T-helper 2 cell treated with Interferon-gamma antibody and Interleukin-4, amounts not matched to agents 100 ng/mL and 5 ng/mL, for 36 hours (primary cell): ENCODE measurements around the gene KDF1. TPM values are rescaled to one million over a fixed set of nuclear protein-coding genes. Genes with fewer than 3 reads are reported as not detected.
"Not testable (repeated sequence)": the region's sequence is repeated elsewhere in the genome, so short reads cannot be mapped to it uniquely, and the experiment has no call there.

Experiments used
- intact Hi-C: fragments of 100-400 bp; cut with micrococcal nuclease; formaldehyde crosslinking; loops from one replicate; pipeline ENCODE4 v1.15.1; 2023
- total RNA-seq: library from RNA; stranded (reverse); gene quantifications from 2 replicates; pipeline ENCODE4 v1.2.3, GENCODE V29; 2022

Gene KDF1
- total RNA-seq, 1 donor from 2014 or later, result not detected

DNA sequence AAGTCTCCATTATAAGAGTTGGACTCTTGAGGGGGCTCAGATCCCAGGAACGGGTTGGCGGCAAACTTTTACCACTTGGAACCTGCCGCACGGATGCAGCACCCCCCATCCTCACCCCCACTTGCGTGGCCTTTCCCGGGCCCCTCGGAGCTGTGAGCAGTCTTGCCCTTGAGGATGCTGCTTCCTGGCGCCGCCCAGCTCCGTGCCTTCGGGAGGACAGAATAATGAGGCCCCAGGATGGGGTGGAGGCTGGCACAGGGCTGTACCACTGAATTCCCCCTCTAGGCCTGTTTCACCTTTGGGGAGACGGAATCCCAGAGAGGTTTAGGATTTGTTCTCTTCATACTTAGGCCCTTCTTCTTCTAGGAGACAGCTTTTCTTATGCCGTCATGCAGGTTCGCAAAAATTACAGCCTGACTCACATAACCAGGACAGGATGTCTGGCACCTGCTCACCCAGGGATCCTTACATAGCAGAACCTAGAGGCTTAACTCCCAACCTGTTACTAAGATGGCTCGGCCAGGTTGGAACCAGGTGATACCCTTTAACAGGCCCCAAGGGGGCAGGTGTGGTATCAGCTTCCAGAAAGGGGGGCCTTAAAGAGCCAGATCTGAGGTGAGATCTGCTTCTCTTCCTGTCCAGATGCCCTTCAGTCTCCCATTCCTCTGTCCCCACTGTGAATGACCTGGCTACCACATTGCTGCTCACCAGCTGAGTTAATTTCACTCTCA lies 34.7 kb upstream of the KDF1 start:
- intact Hi-C loops, result no loop called here

DNA sequence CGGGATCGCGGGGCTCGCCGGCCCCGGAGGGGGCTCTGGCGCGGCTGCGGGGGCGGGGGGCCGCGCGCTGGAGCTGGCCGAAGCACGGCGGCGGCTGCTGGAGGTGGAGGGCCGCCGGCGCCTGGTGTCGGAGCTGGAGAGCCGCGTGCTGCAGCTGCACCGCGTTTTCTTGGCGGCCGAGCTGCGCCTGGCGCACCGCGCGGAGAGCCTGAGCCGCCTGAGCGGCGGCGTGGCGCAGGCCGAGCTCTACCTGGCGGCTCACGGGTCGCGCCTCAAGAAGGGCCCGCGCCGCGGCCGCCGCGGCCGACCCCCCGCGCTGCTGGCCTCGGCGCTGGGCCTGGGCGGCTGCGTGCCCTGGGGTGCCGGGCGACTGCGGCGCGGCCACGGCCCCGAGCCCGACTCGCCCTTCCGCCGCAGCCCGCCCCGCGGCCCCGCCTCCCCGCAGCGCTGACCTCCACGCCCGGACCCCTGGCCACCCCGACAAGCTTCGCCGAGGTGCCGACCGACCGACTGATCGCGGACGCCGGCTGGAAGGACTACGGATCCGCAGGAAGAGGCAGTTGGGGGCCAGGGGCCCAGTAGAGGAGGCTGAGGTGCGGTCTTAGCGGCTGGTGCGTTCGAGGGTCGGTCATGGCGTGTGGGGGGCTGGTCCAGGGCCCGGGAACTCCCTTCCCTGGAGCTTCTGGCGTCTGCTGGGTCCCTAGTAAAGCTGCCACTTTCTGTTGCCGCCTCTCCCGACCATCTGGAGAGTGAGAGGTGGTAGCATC lies 33.9 kb upstream of the KDF1 start:
- intact Hi-C loops, result no loop called here

DNA sequence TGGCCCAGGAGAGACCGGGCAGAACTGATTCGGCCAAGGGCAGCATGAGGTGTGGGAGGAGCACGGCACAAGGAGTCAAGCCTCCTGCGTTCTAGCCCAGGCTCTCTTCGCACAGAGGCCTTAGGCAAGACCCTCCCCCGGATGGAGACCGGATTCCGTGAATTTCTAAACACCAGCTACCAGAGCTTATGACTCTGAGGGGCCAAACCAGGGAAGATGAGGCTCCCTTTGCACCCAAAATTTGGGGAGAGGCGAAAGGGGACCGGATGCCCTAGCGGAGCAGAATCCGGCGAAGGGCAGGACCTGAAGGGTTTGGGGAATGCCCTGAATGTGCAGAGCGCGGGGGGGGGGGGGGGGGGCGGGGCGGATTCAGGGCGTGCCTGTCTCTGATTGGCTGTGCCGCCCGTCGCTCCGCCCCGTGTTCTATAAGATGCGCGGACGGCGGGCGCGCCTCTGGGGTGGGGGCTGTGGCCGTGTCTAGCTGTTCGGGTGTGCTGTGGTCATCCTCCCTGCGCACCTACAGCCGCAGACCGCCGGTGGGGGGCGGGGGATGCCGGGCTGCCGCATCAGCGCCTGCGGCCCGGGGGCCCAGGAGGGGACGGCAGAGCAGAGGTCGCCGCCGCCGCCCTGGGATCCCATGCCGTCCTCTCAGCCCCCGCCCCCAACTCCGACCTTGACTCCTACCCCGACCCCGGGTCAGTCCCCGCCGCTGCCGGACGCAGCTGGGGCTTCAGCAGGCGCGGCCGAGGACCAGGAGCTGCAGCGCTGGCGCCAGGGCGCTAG lies 33.2 kb upstream of the KDF1 start, which contains the start of gene TRNP1:
TSS of gene TRNP1 (plus strand) at position 456 of the 783 bp plus-strand sequence. CDS start at position 551, 95 bp downstream.
- intact Hi-C loops, result no loop called here

DNA sequence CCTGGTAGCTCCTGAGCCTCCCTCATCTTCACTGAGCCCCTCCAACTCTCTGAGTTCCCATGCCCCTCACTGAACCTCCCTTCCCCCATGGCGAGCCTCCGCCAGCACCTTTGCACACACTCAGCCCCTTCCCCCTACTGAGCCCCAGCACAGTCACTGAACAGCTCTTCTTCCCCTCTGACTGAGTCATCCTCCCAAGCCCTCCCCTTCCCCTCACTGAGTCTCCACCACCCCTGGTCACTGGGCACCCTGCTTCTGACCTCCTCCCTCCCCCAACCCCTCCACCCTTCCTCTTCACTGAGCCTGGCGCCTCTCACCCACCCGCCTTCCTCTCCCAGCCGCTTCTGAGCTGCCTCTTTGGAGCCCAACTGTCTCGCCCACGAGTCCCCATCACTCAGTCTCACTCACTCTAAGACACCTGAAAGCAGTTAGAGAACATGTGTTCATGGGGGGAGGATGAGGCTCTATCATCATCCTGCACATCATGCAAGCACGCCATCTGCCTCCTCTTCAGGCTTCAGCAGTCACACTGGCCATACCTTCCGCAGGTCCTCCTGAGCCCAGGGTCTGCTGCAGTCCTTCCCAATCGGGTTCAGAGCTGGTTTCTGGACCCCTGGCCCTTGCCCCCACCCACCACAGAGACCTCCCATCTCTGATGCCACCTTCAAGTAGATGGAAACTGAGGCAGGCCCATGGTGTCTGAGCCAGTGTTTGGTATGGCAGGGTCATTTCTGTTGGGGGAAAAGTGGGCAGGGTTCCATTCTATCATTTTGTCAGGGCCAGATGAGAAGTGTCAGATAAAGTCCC lies 31.2 kb upstream of the KDF1 start:
- intact Hi-C loops, result no loop called here

DNA sequence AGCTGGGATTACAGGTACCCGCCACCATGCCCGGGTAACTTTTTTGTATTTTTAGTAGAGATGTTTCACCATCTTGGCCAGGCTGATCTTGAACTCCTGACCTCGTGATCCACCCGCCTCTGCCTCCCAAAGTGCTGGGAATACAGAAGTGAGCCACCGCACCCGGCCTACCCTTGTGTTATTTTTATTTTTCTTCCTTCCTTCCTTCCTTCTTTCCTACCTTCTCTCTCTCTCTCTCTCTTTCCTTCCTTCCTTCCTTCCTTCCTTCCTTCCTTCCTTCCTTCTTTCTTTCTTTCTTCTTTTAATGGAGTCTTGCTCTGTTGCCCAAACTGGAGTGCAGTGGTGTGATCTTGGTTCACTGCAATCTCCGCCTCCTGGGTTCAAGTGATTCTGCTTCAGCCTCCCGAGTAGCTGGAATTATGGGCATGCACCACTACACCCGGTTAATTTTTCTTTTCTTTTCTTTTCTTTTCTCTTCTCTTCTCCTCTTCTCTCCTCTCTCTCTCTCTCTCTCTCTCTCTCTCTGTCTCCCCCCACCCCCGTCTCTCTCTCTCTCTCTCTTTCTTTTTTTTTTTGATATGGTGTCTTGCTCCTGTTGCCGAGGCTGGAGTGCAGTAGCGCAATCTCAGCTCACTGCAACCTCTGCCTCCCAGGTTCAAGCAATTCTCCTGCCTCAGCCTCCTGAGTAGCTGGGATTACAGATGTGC lies 29.3 kb upstream of the KDF1 start:
- intact Hi-C loops, result not testable (repeated sequence)

DNA sequence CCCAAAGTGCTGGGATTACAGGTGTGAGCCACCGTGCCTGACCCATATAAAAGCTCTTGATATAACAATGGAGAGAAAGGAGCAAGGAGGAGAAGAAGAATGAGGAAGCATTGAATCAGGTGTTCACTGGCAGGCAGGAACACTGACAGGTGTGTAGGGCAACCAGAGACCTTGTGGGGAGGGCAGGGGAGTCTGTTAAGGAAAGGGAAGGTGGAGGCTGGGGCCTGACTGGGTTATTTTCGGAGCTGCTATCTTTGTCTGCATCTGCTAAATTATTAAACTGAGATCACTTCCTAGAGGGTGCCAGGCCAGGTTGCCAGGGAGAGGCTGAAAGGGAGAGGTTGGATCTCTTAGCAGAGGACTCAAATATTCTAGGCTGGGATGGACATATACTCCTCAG lies 26.4 kb upstream of the KDF1 start:
- intact Hi-C loops, result no loop called here

DNA sequence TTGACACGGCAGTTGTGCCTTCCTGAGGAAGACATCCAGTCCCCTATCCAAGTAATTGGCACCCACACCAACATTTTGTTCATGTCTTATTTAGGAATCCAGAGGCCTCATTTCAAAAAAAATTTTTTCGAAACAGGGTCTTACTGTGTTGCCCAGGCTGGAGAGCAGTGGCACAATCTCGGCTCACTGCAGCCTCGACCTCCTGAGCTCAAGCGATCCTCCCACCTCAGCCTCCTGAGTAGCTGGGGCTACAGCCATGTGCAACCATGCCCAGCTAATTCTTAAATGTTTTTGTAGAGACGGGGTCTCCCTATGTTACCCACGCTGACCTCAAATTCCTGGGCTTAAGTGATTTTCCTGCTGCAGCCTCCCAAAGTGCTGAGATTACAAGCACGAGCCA lies 24.0 kb upstream of the KDF1 start:
- intact Hi-C loops, result no loop called here

DNA sequence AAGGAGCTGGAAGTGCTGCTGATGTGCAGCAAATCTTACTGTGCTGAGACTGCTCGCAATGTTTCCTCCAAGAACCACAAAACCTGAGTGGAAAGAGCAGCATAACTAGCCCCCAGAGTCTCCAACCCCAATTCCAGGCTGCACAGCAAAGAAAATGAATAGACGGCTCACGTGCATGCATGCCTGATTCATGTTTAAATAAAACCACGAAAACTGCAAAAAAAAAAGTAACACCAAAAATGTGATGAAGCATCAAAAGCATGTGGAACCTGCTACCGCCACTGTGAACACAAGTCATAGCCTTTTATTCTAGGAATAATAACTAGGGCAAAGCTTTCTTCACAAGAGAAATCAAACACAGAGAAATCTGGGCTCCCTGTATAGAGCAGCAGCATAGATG lies 23.6 kb upstream of the KDF1 start:
- intact Hi-C loops, result no loop called here

DNA sequence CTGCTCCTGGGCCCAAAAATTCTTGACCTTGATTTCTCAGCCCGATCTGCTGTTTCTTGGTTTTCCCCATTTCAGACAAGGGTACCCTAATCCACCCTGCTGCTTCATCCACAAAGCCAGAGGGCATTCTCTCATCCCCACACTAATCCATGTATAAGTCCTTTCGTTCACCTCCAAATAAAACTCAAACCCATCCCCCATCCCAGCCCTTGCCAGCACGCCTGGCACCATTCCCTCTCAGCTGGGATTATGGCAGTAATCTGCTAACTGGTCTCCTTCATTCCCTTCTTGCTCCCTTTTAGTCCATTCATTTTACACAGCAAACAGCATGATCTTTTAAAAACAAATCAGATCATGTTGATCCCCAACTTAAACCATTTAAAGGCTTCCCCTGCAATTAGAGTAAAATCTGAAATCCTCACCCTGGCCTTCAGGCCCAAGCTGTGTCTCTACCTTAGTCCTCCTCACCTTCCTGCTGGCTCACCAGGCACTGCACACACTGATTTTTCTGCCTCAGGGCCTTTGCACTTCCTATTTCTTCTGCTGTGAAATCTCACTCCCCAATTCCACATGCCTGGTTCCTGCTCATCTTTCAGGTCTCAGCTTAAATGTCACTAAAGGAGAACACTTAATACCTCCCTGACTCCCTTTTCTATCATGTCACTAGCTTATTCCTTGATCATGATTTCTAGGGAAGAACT lies 21.0 kb upstream of the KDF1 start:
- intact Hi-C loops, result no loop called here

DNA sequence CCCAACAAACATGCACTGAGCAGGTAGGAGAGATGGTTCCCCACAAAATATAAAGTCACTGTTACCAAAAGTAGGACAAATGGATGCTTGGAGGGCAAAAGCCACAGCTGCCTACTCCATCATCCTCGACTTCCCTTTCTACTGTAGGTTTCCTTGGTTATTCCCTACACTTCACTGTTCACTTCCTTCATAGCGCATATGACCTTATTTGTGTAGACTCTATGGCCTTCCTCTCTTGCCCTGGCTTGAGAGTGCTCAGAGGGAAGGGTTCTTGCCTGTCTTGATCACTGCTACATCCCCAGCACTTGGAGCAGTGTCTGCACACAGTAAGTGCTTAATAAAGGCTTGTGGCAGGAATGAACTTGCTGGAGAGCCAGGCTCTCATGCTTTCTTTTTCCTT lies 18.6 kb upstream of the KDF1 start:
- intact Hi-C loops, result no loop called here

DNA sequence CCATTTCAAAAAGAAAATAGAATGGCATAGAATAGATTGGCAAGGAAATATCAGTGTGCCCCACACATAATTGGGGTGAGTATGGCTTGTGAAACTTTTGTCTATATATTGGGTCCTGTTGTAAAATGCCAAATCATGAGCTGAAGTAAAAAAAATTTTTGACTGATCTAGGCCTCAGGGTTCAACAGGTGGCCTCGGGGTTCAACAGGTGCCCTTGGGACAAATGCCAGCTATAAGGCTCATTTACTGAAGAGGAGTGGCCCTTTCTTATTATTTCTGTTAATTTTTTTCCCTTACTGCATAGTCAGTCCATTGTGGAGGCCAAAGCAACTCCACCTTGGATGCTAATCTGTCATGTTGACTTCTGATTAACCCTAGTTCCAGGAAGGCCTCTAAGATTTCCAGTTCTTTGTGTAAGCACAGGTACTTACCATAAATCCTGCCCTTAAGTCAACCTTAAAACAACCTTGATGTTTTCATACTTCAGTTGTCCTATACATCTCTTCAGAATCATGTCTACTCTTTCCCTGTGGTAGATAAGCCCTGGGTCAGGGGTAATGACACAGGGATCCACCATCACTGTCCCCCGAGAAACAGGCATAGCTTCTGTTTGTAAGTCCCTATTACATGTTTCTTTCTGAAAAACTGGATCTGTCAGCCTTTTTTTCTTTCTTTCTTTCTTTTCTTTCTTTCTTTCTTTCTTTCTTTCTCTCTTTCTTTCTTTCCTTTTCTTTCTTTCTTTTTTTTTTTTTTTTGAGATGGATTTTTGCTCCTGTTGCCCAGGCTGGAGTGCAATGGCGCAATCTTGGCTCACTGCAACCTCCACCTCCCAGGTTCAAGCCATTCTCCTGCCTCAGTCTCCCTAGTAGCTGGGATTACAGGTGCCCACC lies 16.6 kb upstream of the KDF1 start:
- intact Hi-C loops, result no loop called here

DNA sequence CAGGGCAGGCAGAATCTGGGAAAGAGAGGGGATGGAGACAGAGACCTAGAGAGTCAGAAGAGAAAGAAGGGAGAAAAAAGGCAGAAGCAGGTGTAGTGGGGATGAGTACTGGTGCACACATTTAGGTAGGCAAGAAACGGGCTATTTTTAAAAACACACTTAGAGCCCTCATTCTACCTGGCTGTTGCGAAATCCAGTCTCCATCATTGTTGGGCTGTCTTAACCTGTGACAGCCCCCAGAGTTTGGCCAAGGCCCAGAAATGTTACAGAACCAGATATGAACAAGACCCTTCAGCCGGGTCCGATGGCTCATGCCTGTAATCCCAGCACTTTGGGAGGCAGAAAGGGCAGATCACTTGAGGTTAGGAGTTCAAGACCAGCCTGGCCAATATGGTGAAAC lies 12.6 kb upstream of the KDF1 start:
- intact Hi-C loops, result no loop called here

DNA sequence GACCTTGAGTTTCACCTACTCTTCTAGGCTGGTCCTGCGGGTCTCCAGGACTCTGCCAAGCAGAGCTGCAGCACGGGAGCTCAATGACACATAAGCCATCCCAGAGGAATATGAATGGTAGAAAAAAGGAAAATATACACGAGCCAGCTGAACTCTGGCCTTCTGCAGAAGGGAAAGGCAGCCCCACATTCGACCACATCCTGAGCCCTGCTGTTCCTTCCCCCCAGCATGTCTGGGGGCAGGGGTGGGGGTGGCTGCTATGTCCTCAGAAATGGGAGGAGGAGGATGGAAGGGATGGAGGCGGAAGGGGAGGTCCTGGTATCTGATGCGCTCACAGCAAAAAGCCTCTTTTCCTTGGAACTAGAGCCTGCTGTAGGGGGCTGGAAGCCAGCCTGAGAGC lies 12.1 kb upstream of the KDF1 start:
- intact Hi-C loops, result no loop called here

DNA sequence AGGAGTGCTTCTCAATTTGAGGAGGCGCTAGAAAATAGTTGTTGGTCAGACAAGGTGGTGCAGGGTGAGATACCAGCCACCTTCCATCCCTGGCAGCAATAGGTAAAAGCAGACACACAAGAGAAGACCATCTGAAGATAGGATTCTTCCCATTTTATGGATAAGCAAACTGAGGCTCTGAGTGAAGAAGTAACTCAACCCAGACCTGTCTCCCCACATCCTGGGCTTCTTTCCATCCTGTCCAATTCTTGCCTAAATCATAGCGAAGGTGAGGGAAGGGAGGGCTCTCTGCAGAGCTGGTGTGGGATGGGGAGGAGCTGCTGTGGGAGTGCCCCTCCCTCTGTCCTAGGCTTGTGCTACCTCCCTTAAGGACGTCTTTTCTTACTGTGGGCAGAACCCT lies 11.3 kb upstream of the KDF1 start:
- intact Hi-C loops, result no loop called here

DNA sequence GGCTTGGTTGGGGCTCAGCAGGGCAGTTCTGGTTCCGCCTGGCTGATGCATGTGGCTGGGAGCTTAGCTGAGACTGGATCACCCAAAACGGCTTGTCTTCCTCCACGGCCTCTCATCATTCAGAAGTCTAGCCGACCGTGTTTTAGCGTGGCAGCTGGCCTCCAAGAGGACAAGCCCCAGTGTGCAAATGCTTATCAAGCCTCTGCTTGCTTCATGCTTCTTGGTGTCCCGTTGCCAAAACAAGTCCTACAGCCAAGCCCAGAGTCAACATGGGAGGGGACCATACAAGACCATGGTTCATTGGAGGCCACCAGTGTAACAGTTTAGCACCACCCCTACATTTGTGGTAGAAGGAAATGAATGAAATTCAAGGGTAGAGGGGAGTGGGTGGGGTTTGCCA lies 10.5 kb upstream of the KDF1 start:
- intact Hi-C loops, result no loop called here

DNA sequence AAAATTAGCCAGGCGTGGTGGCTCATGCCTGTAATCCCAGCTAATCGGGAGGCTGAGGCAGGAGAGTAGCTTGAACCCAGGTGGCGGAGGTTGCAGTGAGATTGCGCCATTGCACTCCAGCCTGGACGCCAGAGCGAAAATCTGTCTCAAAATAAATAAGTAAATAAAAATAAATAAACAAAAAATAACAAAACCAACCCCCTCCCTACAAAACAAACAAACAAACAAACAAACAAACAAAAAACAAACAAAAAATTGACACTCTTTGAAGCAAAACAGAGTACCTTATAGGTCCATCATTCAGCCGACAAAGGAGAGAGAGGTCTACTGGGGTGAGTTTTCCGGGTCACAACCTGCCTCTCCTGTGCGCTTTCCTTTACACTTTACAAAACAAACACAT lies 5.4 kb upstream of the KDF1 start:
- intact Hi-C loops, result no loop called here

DNA sequence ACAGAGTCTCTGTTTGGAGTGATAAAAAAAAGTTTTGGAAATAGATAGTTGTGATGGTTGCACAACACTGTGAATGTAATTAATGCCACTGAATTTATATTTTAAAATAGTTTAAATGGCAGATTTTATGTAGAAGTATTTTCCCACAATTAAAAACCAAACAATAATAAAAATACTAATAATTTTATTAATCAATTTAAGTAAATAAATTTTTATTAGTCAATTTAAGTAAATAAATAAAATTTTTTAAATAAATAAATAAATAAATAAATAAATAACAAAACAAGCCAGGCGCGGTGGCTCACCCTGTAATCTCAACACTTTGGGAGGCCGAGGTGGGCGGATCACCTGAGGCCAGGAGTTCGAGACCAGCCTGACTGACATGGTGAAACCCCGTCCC lies 4.9 kb upstream of the KDF1 start:
- intact Hi-C loops, result no loop called here

DNA sequence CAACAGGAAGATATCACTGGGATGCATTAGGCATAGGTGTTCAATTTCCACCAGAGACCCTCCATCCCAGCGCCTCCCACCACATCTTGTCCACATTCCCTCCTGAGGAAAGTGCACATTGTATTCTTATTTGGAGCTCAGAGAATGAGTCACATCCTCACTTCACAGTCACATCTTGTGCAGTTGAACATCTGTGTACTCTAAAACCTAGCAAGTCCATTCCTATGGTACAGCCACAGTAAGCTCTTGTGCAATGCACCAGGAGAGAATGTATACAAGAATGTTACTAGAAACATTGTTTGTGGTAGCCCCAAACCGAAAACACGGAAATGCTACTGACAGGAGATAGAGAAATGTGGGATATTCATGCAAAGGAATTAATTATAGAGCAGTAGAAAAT lies 1.6 kb upstream of the KDF1 start:
- intact Hi-C loops, result no loop called here

DNA sequence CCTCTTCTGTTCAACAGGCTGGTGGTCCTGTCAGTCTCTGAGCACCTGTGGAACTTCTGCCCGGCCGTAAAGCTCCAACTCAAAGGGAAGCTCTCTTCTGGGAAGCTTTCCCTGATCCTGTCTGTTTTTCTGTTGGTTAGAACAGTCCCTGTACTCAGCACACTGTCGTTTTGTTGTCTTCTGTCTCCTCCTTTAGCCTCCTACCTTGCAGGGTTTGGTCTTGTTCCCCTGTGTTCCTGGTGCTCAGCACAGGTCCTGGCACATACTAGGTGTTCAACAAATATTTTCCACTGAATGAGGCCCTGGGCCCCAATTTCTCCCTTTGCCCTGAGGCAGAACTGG lies 328 bp upstream of the KDF1 start:
- intact Hi-C loops, result no loop called here
